GM12878 (cell line): ENCODE results near the gene IGSF11. TPM values are rescaled to one million over a fixed set of nuclear protein-coding genes. Genes with fewer than 3 reads are reported as not detected.

Source experiments
- ATAC-seq: fragments of 200-7000 bp; cut with Tn5 transposase; 3 replicates; pipeline ENCODE4 v1.9.1; 2020; ENCODE audit warnings: mild to moderate bottlenecking, moderate library complexity
- BruUV-seq: library from RNA; stranded (reverse); fragments of 400-500 nt; replicated peaks from 2 replicates; lab custom pipeline; 2021; lab: Mats Ljungman, UMichigan
- CTCF ChIA-PET: fragments of 300-600 bp; sonication (Branson Sonifier 250); formaldehyde crosslinking; extraction: SDS; loops from one replicate; lab custom pipeline; 2021; ENCODE audit warnings: inconsistent platforms; lab: Yijun Ruan, JAX
- POLR2A ChIA-PET: fragments of 350-600 bp; formaldehyde crosslinking; extraction: SDS; loops from one replicate; lab custom pipeline; 2021; ENCODE audit warnings: inconsistent platforms; lab: Charles Lee
- RAD21 ChIA-PET: fragments of 300-600 bp; sonication (Branson Sonifier 250); formaldehyde crosslinking; loops from one replicate; lab custom pipeline; 2023; ENCODE audit warnings: antibody characterized with exemption; ENCODE audit not compliant: unreplicated experiment; lab: Charles Lee
- SMC1A ChIA-PET: fragments of 300-600 bp; sonication (Branson Sonifier 250); formaldehyde crosslinking; loops from one replicate; lab custom pipeline; 2023; ENCODE audit not compliant: unreplicated experiment, uncharacterized antibody; lab: Charles Lee
- DNase-seq: peaks from one replicate; pipeline ENCODE4 v3.0.0-alpha.2; 2011; ENCODE audit warnings: low read depth, low spot score
- FAIRE-seq: peaks from 3 replicates; lab custom pipeline; 2011; peaks lifted over from hg19 to GRCh38; lab: Jason Lieb, UNC
- H2AFZ ChIP-seq: 2 replicates; pipeline ENCODE4 v1.6.0; 2011; ENCODE audit warnings: low read depth, low read length, control low read depth; ENCODE audit not compliant: control insufficient read depth
- H3K27ac ChIP-seq: 2 replicates; pipeline ENCODE4 v1.5.1; 2011; ENCODE audit warnings: control low read depth; ENCODE audit not compliant: control insufficient read depth, insufficient read depth
- H3K27me3 ChIP-seq, 2 experiments: replicated peaks in 1 of 2; 2 replicates each; pipeline versions ENCODE4 v1.6.0 to v1.6.1; 2011; ENCODE audit warnings: low read length in 1 of 2; ENCODE audit not compliant: control insufficient read depth in 2 of 2, insufficient read depth in 2 of 2
- H3K36me3 ChIP-seq, 2 experiments: 2 replicates each; pipeline ENCODE4 v1.5.1; 2011; ENCODE audit warnings: low read length in 1 of 2; ENCODE audit not compliant: control insufficient read depth in 2 of 2, insufficient read depth in 2 of 2
- H3K4me1 ChIP-seq: 2 replicates; pipeline ENCODE4 v1.6.1; 2011; ENCODE audit warnings: mild to moderate bottlenecking, low read length, moderate library complexity, mixed read lengths; ENCODE audit not compliant: control insufficient read depth, insufficient read depth
- H3K4me2 ChIP-seq: 2 replicates; pipeline ENCODE4 v1.6.0; 2011; ENCODE audit warnings: control low read depth; ENCODE audit not compliant: control insufficient read depth, insufficient read depth
- H3K4me3 ChIP-seq: fragments of 200-600 bp; sonication (generic); 2 replicates; pipeline ENCODE4 v1.5.1; 2016
- H3K79me2 ChIP-seq: 2 replicates; pipeline ENCODE4 v1.6.0; 2011; ENCODE audit warnings: low read length; ENCODE audit not compliant: control insufficient read depth, insufficient read depth
- H3K9ac ChIP-seq: 2 replicates; pipeline ENCODE4 v1.8.0; 2011; ENCODE audit warnings: low read length, control low read depth, mixed read lengths; ENCODE audit not compliant: control insufficient read depth, insufficient read depth
- H3K9me3 ChIP-seq: replicated peaks from 3 replicates; pipeline ENCODE4 v1.5.1; 2011; ENCODE audit warnings: mild to moderate bottlenecking, low read length; ENCODE audit not compliant: control insufficient read depth, insufficient read depth
- H4K20me1 ChIP-seq: 2 replicates; pipeline ENCODE4 v1.6.0; 2011; ENCODE audit not compliant: control insufficient read depth, insufficient read depth
- CBX3 ChIP-seq: fragments of 200-600 bp; sonication (generic); IDR thresholded peaks from 2 replicates; pipeline ENCODE4 v1.6.1; 2016; ENCODE audit warnings: low read depth, borderline replicate concordance
- ESRRA ChIP-seq: IDR thresholded peaks from 2 replicates; pipeline ENCODE4 v1.6.1; 2012; ENCODE audit warnings: mild to moderate bottlenecking, low read length, improper control_type of control experiment
- FOXK2 ChIP-seq: fragments of 450-650 bp; IDR thresholded peaks from 2 replicates; pipeline ENCODE4 v1.6.1; 2017; ENCODE audit warnings: mild to moderate bottlenecking, moderate library complexity
- MYC ChIP-seq: IDR thresholded peaks from 2 replicates; pipeline ENCODE4 v1.6.1; 2011; ENCODE audit warnings: mild to moderate bottlenecking, low read length, moderate library complexity, inconsistent platforms; ENCODE audit not compliant: insufficient read depth, insufficient replicate concordance, insufficient read length, severe bottlenecking
- SKIL ChIP-seq: fragments of 450-650 bp; IDR thresholded peaks from 2 replicates; pipeline ENCODE4 v1.6.1; 2017; ENCODE audit warnings: mild to moderate bottlenecking, low read depth, inconsistent platforms; ENCODE audit not compliant: poor library complexity, severe bottlenecking
- SP1 ChIP-seq: IDR thresholded peaks from one replicate; pipeline ENCODE4 v1.6.1; 2011; ENCODE audit warnings: low read depth, low read length
- YY1 ChIP-seq: IDR thresholded peaks from 2 replicates; pipeline ENCODE4 v1.6.1; 2011; ENCODE audit warnings: low read depth, mild to moderate bottlenecking, low read length
- ZBTB33 ChIP-seq: fragments of 450-650 bp; IDR thresholded peaks from 2 replicates; pipeline ENCODE4 v1.6.1; 2017; ENCODE audit warnings: mild to moderate bottlenecking
- ZNF207 ChIP-seq: fragments of 450-650 bp; IDR thresholded peaks from 2 replicates; pipeline ENCODE4 v1.6.1; 2014; ENCODE audit warnings: antibody characterized with exemption, mild to moderate bottlenecking, borderline replicate concordance
- ZNF592 ChIP-seq: fragments of 450-650 bp; IDR thresholded peaks from 2 replicates; pipeline ENCODE4 v1.6.1; 2017; ENCODE audit warnings: mild to moderate bottlenecking, moderate library complexity
- in situ Hi-C: fragments of 300-500 bp; cut with MboI; formaldehyde crosslinking; loops from 9 replicates; pipeline ENCODE4 v1.14.3; 2018; ENCODE audit warnings: mixed read lengths
- intact Hi-C: fragments of 100-400 bp; cut with micrococcal nuclease; formaldehyde crosslinking; loops from one replicate; pipeline ENCODE4 v1.14.2; 2022; ENCODE audit not compliant: unreplicated experiment
- polyA plus RNA-seq, 11 experiments: library from polyadenylated mRNA; depleted of rRNA in 4 of 11; unstranded in 6 of 11; stranded (reverse) in 5 of 11; fragments of >200 nt; fragmentation: Nextera tagmentation in 4 of 11; fragmentation: Illumina TruSeq in 1 of 11; extraction: Ambion mirVana in 4 of 11; extraction: Trizol in 1 of 11; gene quantifications; 1 replicate in 1 of 11; 2 replicates in 10 of 11; pipeline versions ENCODE4 v1.2.1 to v1.2.3, GENCODE V29; 2011 to 2016; ENCODE audit warnings: inconsistent platforms in 2 of 11, missing spikeins in 2 of 11, low read depth in 1 of 11
- total RNA-seq, 4 experiments: library from RNA; depleted of rRNA in 3 of 4; stranded (reverse); fragments of >200 nt in 3 of 4; fragmentation: Illumina TruSeq in 1 of 4; extraction: Trizol in 1 of 4; gene quantifications; 2 replicates each; pipeline versions ENCODE4 v1.2.1 to v1.2.3, GENCODE V29; 2013 to 2021
- TF ChIP-seq, protein P1 (sequence below): fragments of 450-650 bp; IDR thresholded peaks from 2 replicates; pipeline ENCODE4 v1.6.1; 2017; ENCODE audit warnings: borderline replicate concordance
- TF ChIP-seq, protein P2 (sequence below): fragments of 450-650 bp; IDR thresholded peaks from 2 replicates; pipeline ENCODE4 v1.6.1; 2018; ENCODE audit warnings: mild to moderate bottlenecking, low read depth, moderate library complexity; ENCODE audit not compliant: partially characterized antibody

The IGSF11 gene
- total and polyA plus RNA-seq, 10 of the 15 experiments (the other 5 are each of a cell fraction or from before 2014, with no cell fraction given), result 0.03 TPM; not detected in 9

GRCh38 chr3:118951089-118951488 lies 83.6 kb downstream of the IGSF11 start:
- no peak for FAIRE-seq
- CTCF ChIA-PET, result interaction anchor here (1.4 kb wide), 1 partner anchor 66 kb away, joined by 3 read pairs; no protein-coding TSS in a partner anchor
- no peak for ATAC-seq
- no peaks in the 10 kb centered on the region for H3K9me3 ChIP-seq
- H3K4me1 ChIP-seq, result no peaks in the 10 kb centered on the region
- BruUV-seq, result no TSS peak
- H3K27me3 ChIP-seq, result no peaks in the 10 kb centered on the region
- POLR2A ChIA-PET, result no interaction called here
- H3K4me2 ChIP-seq, result no peak overlapping the region
- intact Hi-C loops, result no loop called here
- no peaks in the 10 kb centered on the region for H4K20me1 ChIP-seq
- no peaks in the 10 kb centered on the region for H3K36me3 ChIP-seq
- no peaks in the 10 kb centered on the region for H3K79me2 ChIP-seq
- RAD21 ChIA-PET, result no interaction called here
- no peak overlapping the region for H3K4me3 ChIP-seq
- H3K27ac ChIP-seq, result no peak overlapping the region
- H3K9ac ChIP-seq, result no peak overlapping the region
- no peak overlapping the region for H2AFZ ChIP-seq
- SMC1A ChIA-PET, result interaction anchor here (1.1 kb wide), 1 partner anchor 19 kb away, joined by 3 read pairs; no protein-coding TSS in a partner anchor
- DNase-seq, result no peak
- in situ Hi-C loops, result no loop called here
- TF ChIP-seq ZBTB33 (no peak), MYC (no peak), ZNF207 (no peak), ZNF592 (no peak), YY1 (no peak), CBX3 (no peak), FOXK2 (no peak), ESRRA (no peak), SP1 (no peak), SKIL (no peak)
- TF ChIP-seq, protein P1, sequence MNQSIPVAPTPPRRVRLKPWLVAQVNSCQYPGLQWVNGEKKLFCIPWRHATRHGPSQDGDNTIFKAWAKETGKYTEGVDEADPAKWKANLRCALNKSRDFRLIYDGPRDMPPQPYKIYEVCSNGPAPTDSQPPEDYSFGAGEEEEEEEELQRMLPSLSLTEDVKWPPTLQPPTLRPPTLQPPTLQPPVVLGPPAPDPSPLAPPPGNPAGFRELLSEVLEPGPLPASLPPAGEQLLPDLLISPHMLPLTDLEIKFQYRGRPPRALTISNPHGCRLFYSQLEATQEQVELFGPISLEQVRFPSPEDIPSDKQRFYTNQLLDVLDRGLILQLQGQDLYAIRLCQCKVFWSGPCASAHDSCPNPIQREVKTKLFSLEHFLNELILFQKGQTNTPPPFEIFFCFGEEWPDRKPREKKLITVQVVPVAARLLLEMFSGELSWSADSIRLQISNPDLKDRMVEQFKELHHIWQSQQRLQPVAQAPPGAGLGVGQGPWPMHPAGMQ, result no peak
- TF ChIP-seq, protein P2, sequence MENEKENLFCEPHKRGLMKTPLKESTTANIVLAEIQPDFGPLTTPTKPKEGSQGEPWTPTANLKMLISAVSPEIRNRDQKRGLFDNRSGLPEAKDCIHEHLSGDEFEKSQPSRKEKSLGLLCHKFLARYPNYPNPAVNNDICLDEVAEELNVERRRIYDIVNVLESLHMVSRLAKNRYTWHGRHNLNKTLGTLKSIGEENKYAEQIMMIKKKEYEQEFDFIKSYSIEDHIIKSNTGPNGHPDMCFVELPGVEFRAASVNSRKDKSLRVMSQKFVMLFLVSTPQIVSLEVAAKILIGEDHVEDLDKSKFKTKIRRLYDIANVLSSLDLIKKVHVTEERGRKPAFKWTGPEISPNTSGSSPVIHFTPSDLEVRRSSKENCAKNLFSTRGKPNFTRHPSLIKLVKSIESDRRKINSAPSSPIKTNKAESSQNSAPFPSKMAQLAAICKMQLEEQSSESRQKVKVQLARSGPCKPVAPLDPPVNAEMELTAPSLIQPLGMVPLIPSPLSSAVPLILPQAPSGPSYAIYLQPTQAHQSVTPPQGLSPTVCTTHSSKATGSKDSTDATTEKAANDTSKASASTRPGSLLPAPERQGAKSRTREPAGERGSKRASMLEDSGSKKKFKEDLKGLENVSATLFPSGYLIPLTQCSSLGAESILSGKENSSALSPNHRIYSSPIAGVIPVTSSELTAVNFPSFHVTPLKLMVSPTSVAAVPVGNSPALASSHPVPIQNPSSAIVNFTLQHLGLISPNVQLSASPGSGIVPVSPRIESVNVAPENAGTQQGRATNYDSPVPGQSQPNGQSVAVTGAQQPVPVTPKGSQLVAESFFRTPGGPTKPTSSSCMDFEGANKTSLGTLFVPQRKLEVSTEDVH, result no peak
